HG02884 (cell line): ENCODE results near the gene FRAT2.

Experiments
- ATAC-seq: cut with Tn5 transposase; IDR thresholded peaks from one replicate; pipeline ENCODE4 v1.9.1; 2021; ENCODE audit warnings: mild to moderate bottlenecking, moderate library complexity; ENCODE audit not compliant: unreplicated experiment

FRAT2 gene

DNA sequence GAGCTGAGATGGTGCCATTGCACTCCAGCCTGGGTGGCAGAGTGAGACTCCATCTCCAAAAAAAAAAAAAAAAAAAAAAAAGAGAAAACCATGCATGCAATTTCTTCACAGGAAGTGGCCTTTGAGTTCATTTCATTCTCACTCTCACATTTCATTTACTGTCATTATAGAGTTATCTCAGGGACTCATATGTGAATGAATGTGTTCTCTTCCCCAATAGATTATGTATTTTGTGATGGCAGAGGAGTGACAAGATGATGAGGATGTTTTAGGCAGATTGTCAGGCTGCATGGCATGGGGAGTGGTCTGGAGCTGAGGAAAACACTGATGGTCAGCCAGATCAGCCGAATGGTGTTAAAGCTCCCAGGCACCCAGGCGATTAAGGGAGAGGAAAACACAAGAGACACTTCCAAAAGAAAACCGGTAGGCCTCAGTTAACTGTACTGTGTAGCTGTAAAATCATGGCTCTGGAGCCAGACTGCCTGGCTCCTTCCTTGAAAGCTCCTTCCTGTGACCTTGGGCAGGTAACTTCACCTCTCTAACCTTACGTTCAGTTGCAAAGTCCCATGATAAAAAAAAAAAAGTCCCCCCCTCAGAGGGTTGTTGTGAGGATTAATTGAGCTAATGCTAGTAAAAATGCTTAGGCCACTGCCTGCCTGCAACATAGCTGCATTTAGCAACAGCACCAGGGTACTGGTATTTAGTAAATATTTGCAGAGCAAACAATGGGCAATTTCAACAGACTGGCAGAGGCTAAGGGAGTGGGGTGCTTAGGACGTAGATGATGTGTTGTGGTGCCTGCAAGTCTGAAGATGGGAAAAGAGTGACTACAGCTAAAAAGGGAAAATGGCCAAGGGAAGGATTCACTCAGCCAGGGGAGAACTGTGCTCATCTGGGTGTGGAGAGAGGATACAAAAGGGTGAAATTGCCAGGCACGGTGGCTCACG is 6.9 kb downstream of the FRAT2 start:
- ATAC-seq = no peak

DNA sequence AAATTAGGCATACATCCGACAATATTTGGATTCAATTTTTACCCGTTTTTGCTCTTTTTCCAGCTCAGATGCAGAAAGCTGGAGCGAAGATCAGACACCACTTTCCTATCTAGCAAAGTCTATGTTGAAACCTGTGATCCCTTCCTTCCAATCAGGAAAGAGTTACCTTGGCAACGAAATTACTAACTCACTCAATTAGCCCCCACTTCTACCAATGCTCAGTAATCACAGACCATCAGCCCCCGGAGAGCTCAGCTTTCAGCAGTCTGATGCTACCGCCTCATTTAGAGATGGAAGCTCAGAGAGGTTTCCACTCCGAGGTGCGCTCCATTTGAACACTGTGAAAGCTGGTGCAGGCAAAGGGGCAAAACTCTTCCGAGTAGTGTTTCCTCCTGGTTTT is 8.8 kb downstream of the FRAT2 start:
- ATAC-seq = no peak

- no peak for ATAC-seq
Measured at GRCh38 chr10:97323501-97323900, 11.0 kb downstream of the FRAT2 start.

GRCh38 chr10:97321804-97322190 is 12.7 kb downstream of the FRAT2 start:
- no peak for ATAC-seq

DNA sequence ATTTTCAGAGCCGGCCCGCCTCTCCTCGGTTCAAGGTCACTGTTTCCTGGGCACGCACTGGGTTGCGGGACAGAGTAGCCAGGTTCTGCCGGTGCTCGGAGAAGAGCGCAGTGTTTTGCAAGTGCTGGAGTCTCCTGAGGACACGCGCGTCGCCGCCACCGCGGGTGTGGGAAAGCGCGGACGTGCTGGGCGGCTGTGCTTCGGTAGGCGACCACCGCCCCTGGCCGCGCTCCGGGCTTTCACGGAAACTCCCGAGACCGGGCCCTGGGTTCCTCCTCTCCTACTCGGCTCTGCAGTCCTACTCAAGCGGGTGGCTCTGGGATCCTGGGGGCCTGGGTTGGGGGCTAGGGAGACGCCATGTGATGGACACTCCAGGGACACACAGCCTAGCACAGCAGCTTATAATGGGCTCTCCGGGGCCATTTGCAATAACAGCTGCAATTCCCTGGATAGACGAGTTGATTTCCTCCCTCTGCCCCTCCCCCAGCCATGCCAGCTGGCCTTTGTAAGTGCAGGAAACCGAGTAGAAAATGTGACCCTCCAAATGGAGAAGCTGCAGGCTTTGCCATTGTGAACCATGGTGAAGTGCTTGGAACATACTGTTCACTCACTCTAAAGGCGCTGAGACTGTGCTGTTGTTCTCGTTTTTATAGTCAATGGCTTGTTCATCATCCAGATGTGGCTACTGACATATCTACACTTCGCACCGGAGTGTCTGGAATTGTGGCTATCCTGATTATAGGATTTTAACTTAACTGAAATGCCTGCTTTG is 13.3 kb downstream of the FRAT2 start:
- ATAC-seq = no peak

DNA sequence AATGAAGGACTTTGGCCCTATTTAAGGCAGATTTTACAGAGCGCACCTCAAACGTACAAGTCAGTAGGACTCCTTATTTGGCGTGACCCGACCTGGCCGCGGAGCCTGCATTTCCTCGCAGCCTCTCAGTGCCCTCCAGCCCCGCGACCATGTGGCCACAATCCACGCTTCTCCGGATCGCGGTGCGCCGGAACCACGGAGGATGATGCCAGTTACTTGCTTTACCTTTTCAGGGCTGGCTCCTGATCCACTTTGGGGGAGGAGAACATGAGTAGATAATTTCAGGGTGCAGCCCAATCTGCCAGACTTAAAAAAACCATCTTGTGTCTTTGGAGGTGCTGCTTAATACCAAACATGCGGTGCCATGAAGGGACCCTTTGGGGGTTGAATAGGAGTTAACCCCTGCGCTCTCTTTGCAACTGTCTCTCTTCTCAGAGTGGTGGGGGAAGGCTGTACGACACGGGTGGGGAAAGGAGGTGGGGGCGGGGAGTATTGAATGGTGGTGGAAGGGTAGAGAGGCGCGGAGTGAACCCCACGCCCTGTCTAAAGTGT is 14.0 kb downstream of the FRAT2 start:
- ATAC-seq = no peak

DNA sequence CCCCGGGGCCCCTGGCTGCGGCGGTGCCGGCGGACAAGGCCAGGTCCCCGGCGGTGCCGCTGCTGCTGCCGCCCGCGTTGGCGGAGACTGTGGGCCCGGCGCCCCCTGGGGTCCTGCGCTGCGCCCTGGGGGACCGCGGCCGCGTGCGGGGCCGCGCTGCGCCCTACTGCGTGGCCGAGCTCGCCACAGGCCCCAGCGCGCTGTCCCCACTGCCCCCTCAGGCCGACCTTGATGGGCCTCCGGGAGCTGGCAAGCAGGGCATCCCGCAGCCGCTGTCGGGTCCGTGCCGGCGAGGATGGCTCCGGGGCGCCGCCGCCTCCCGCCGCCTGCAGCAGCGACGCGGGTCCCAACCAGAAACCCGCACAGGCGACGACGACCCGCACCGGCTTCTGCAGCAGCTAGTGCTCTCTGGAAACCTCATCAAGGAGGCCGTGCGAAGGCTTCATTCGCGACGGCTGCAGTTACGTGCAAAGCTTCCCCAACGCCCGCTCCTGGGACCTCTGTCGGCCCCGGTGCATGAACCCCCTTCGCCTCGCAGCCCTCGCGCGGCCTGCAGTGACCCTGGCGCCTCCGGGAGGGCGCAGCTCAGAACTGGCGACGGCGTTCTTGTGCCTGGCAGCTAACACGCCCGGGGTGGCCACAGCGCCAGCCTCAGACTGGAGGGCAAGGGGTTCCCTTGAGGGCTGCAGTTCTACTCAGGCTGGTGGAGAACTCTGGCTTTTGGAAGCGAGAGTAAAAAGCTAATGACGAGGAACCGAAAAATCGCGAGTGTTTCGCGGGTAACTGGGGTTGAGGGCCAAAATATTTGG is 14.7 kb downstream of the FRAT2 start:
- peak; percentile 5 for ATAC-seq

DNA sequence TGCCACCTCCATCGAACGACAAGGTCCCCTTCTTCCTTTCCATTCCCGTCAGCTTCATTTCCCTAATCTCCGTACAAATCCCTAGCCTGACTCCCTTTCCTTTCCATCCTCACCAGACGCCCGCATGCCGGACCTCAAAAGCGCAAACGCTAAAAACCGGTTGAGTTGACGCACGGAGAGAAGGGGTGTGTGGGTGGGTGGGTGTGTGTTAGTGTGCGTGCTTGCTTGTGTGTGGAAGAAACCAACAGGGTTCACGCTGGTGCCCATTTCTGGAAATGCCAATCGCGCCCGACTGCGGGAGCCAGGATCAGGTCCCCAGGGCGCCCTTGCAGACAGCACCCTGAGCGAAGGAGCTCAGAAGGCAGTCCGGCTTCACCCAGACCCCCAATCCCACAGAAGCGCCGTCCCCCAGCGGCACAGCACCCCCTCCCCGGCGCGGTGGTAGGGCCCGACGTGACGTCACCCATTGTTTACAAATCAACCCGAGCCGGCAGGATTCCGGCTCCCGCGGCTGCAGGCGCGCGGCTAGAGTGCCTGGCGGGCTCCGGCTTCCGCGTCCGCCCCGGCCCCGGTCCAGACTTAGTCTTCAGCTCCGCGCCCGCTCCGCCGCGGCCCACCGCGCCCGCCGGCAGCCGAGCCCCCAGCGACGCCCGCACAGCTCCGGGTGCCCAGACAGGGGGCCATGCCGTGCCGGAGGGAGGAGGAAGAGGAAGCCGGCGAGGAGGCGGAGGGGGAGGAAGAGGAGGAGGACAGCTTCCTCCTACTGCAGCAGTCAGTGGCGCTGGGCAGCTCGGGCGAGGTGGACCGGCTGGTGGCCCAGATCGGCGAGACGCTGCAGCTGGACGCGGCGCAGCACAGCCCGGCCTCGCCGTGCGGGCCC is 15.5 kb downstream of the FRAT2 start, which contains the start of gene FRAT1:
TSS of gene FRAT1 (plus strand) at position 500 of the 880 bp plus-strand sequence. CDS start at position 683, 183 bp downstream.
- peak; percentile 63 for ATAC-seq

- ATAC-seq = no peak
Measured at GRCh38 chr10:97314671-97315070, 19.9 kb downstream of the FRAT2 start.

DNA sequence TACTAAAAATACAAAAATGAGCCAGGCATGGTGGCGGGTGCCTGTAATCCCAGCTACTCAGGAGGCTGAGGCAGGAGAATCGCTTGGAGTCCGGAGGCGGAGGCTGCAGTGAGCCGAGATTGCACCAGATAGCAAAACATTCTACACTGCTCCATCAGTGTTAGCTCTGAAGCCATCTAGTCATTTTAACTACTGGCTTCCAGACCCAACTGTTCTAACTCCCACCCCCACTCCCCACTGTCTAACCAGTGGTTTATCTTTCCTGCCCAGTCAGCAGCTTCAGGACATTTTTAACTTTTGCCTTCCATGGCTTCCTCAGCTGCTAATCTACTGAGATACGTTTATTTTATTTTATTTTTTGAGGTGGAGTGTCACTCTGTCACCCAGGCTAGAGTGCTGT is 21.6 kb downstream of the FRAT2 start:
- ATAC-seq = no peak

- ATAC-seq = no peak
Measured at GRCh38 chr10:97311111-97311626, 23.4 kb downstream of the FRAT2 start.

DNA sequence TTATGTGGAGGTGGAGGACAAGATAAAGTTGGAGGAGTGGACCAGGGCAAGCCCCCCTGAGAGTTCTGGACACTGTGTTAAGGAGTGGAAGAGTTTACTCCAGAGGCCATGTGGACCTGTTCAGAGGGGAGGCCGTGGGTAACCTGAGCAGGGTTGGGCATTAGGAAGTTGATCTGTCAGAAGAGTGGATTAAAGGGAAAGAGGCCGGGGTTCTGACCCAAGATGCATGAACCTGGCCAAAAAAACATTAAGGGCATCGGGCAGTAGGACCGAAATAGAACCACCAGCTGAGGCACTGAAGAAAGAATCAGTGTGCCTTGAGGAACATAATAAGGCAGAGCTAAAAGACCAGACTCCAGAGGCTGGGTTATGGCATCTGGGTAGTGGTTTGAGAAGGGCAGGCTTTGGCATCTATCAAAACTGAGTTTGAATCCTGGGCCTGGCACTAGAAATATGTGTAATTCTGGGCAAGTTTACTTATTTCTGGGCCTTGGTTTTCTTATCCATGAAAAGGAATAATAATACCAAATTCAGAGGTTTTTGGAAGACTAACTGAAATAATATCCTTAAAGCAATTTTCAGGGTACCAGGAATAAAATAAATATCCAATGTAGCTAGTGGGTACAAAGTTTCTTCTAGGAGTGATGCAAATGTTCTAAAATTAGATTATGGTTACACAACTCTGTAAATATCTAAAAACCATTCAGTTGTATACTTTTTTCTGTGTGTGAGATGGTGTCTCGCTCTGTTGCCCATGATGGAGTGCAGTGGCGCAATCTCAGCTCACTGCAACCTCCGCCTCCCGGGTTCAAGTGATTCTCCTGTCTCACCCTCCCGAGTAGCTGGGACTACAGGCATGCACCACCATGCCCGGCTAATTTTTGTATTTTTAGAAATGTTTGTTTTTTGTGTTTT is 26.4 kb downstream of the FRAT2 start:
- no peak for ATAC-seq

- ATAC-seq = no peak
Measured at GRCh38 chr10:97307441-97307840, 27.1 kb downstream of the FRAT2 start.

- no peak for ATAC-seq
Measured at GRCh38 chr10:97302088-97302791, 32.3 kb downstream of the FRAT2 start.

GRCh38 chr10:97300980-97301379 is 33.5 kb downstream of the FRAT2 start:
- no peak for ATAC-seq

DNA sequence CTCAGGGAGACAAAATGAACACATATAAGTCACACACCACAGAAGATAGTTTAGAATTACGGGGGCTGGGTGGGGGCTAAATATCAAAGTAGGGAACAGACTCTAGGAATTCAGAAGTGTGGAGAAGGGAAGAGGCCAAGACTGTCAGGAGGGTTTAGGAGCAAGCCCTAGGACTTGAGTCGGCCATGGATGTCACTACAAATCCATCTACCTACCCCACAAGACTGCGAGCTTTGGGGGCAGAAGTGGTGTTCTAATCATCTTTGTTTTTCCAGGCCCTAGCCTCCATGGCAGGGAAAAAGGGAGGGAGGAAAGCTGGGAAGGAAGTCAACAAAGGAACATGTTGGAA is 36.3 kb downstream of the FRAT2 start:
- no peak for ATAC-seq

DNA sequence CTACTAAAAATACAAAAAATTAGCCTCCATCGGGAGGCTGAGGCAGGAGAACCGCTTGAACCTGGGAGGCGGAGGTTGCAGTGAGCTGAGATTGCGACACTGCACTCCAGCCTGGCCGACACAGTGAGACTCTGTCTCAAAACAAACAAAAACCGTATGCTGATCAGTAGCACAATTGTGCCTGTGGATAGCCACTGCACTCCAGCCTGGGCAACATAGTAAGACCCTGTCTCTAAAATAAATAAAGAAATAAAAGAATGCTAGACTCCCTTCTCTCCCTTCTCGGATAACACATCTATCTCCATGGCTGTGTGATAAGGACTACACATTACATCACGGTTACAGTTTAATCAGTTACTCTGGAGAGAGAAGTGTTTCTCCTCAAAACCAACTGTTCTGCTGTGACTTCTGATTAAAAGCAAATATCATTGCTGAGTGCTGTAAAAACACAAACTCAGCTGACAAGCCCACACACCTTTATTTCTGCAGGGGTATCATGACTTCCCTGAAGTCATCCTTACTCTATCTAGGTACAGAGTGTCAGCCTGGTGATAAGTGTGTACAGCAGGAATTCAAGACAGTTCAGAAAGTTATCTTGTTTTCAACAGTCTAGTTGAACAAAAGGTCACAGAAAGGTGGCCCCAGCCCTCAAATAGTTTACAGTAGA is 36.8 kb downstream of the FRAT2 start:
- ATAC-seq = no peak

DNA sequence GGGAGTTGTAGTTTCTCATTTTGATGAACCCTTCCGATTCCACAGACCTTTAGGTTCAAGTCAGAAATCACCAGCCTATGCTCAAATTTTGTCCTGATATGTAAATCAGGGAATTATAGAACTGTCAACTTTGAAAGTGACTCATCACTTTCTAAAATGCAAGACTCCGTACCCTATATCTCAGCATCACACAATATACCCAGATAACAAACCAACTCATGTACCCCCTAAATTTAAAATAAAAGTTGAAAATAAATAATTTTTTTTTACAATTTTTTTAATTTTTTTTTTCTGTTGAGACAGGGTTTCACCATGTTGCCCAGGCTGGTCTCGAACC is 41.7 kb downstream of the FRAT2 start:
- ATAC-seq = no peak
